ENCODE measurements around the gene ASXL2. TPM values are rescaled to one million over a fixed set of nuclear protein-coding genes. Genes with fewer than 3 reads are reported as not detected.

ASXL2 gene
- total RNA-seq, 1 donor from 2014 or later, result 38.4 TPM

DNA sequence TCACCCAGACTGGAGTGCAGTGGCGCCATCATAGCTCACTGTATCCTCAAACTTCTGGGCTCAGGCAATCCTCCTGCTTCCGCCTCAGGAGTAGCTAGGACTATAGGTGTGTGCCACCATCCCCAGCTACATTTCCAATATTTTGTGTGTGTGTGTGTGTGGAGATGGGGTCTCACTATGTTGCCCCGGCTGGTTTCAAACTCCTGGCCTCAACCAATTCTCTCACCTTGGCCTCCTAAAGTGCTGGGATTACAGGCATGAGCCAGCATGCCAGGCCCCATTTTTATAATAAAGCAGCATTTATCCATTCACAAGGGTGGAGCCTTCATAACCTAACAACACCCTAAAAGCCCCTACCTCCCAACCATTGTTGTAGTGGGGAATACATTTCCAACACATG lies 152.4 kb downstream of the ASXL2 start:
- H3K9me3 Mint-ChIP-seq, result no peaks in the 10 kb centered on the region
- TF ChIP-seq, protein P1, sequence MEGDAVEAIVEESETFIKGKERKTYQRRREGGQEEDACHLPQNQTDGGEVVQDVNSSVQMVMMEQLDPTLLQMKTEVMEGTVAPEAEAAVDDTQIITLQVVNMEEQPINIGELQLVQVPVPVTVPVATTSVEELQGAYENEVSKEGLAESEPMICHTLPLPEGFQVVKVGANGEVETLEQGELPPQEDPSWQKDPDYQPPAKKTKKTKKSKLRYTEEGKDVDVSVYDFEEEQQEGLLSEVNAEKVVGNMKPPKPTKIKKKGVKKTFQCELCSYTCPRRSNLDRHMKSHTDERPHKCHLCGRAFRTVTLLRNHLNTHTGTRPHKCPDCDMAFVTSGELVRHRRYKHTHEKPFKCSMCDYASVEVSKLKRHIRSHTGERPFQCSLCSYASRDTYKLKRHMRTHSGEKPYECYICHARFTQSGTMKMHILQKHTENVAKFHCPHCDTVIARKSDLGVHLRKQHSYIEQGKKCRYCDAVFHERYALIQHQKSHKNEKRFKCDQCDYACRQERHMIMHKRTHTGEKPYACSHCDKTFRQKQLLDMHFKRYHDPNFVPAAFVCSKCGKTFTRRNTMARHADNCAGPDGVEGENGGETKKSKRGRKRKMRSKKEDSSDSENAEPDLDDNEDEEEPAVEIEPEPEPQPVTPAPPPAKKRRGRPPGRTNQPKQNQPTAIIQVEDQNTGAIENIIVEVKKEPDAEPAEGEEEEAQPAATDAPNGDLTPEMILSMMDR (IDR thresholded peaks at IDR 0.05), result no peak
- H3K27me3 Mint-ChIP-seq, result no peaks in the 10 kb centered on the region
- DNase-seq (no peak), ATAC-seq (ENCODE audit: low read depth) (no peak)
- no peaks in the 10 kb centered on the region for H3K4me1 Mint-ChIP-seq
- no peaks in the 10 kb centered on the region for H3K36me3 Mint-ChIP-seq (ENCODE audit: low read depth)
- CTCF ChIA-PET, result no interaction called here
- intact Hi-C loops (cut with micrococcal nuclease), result no loop called here
- no peak overlapping the region for H3K4me3 Mint-ChIP-seq
- POLR2A ChIA-PET, result no interaction called here
- no peak overlapping the region for H3K27ac Mint-ChIP-seq

DNA sequence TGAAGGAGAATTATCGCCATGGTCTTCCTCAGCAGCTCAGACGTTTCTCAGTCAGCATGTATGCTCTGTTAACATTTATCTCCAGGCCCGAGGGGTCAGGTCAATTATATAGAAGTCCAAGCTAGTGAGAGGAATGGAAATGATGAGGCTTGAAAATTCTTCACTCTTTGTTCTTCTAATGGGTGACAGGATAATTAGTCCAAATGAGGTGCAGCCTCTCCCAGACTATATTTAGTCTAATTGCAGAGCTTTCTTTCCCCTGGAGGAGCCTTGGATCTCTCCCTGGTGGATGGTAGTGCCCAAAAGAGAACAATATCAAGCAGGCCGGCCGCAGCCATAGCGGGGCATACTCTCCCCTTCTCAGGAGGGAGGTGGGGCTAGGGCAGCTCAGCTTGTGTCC lies 153.5 kb downstream of the ASXL2 start:
- Mint-ChIP-seq H3K9me3 (no peaks in the 10 kb centered on the region), H3K27me3 (no peaks in the 10 kb centered on the region), H3K4me1 (no peaks in the 10 kb centered on the region), H3K4me3 (no peak overlapping the region), H3K27ac (no peak overlapping the region), H3K36me3 (ENCODE audit: low read depth) (no peaks in the 10 kb centered on the region)
- ChIA-PET CTCF (no interaction called here), POLR2A (no interaction called here)
- DNase-seq, result no peak
- ATAC-seq (ENCODE audit: low read depth), result no peak
- intact Hi-C loops (cut with micrococcal nuclease), result no loop called here
- TF ChIP-seq, protein P1 (IDR thresholded peaks at IDR 0.05), result no peak

DNA sequence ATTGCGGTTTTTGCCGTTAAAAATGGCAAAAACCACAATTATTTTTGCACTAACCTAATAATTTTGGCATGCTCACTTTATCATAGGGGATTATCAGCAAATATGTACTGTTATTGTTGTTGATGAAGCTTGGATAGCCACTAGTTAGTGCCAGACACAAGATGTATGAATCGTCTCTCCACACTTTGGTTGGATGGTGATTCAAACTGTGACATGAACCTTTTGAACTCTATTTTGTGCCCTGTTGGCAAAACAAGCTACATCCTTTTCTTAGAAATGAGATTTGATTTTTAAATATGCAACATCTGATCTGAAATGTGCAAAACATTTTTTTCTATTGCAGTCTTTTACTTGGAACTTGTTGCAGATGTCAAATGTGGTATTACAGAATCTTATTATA lies 156.1 kb downstream of the ASXL2 start:
- Mint-ChIP-seq H3K36me3 (ENCODE audit: low read depth) (no peaks in the 10 kb centered on the region), H3K4me1 (no peaks in the 10 kb centered on the region), H3K27ac (no peak overlapping the region), H3K4me3 (no peak overlapping the region), H3K9me3 (no peaks in the 10 kb centered on the region), H3K27me3 (peaks cover 5% of the 10 kb centered on the region)
- CTCF ChIA-PET, result no interaction called here
- POLR2A ChIA-PET, result no interaction called here
- no peak for ATAC-seq (ENCODE audit: low read depth)
- intact Hi-C loops (cut with micrococcal nuclease), result no loop called here
- TF ChIP-seq, protein P1 (IDR thresholded peaks at IDR 0.05), result no peak
- DNase-seq, result no peak

DNA sequence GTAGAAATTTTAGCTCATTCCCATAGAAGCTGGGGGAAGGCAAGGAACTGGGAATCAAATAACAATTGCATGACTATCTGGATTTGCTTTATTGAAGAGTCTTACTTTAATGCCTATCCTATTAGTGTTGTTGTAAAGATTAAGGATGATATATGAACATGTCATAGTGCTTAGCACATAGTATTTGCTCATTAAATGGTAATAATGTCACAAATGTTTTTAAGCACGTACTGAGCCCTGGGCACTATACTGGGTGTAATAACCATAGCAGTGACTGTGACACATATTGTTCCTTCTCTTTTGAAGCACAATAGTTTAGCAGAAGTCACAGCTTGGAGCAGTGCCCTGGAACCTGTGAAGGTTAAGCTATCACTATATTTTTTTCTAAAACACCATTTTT lies 157.7 kb downstream of the ASXL2 start:
- Mint-ChIP-seq H3K27ac (no peak overlapping the region), H3K4me3 (no peak overlapping the region), H3K36me3 (ENCODE audit: low read depth) (no peaks in the 10 kb centered on the region), H3K27me3 (peaks cover 5% of the 10 kb centered on the region), H3K9me3 (no peaks in the 10 kb centered on the region), H3K4me1 (no peaks in the 10 kb centered on the region)
- DNase-seq (no peak), ATAC-seq (ENCODE audit: low read depth) (no peak)
- CTCF ChIA-PET, result no interaction called here
- TF ChIP-seq, protein P1 (IDR thresholded peaks at IDR 0.05), result no peak
- POLR2A ChIA-PET, result no interaction called here
- intact Hi-C loops (cut with micrococcal nuclease), result no loop called here

DNA sequence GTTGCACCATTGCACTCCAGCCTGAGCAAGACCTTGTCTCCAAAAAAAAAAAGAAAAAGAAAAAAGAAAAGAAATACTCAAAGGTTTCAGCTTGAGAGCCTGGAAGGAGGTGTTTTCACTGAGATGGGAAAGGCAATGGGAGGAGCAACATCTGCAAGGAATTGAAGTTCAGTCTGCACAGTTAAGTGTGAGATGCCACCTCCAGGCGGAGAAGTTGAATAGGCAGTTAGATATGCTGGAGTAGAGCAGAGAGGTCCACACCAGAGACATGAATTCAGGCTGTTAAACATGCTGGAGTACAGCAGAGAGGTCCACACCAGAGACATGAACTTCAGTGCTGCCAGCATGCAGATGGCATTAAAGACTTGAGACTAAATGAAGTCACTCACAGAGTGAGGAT lies 163.5 kb downstream of the ASXL2 start:
- TF ChIP-seq, protein P1 (IDR thresholded peaks at IDR 0.05), result no peak
- no peaks in the 10 kb centered on the region for H3K36me3 Mint-ChIP-seq (ENCODE audit: low read depth)
- ChIA-PET POLR2A (no interaction called here), CTCF (no interaction called here)
- intact Hi-C loops (cut with micrococcal nuclease), result no loop called here
- no peak for DNase-seq
- no peak overlapping the region for H3K27ac Mint-ChIP-seq
- H3K9me3 Mint-ChIP-seq, result no peaks in the 10 kb centered on the region
- no peak overlapping the region for H3K4me3 Mint-ChIP-seq
- H3K27me3 Mint-ChIP-seq, result peaks cover 10% of the 10 kb centered on the region
- ATAC-seq (ENCODE audit: low read depth), result no peak
- peaks cover 13% of the 10 kb centered on the region for H3K4me1 Mint-ChIP-seq

Measured in activated B cell treated with CpG ODN at 0.5 μM for 24 hours (primary cell).